IPS DF 4.7 (cell line): Measurements from ENCODE around the gene LAD1.

Source experiments
- DNase-seq: peaks from one replicate; pipeline ENCODE4 v3.0.0-alpha.2; 2013; ENCODE audit warnings: low spot score; ENCODE audit errors: extremely low read depth

The LAD1 gene

GRCh38 chr1:201394591-201394990 is 4.5 kb downstream of the LAD1 start:
- no peak for DNase-seq

- DNase-seq: no peak
Measured at GRCh38 chr1:201393076-201393475, 6.0 kb downstream of the LAD1 start.

- DNase-seq: no peak
Measured at GRCh38 chr1:201391651-201392511, 7.2 kb downstream of the LAD1 start.

GRCh38 chr1:201391225-201391624 is 7.9 kb downstream of the LAD1 start:
- DNase-seq: no peak

GRCh38 chr1:201389051-201389450 is 10.1 kb downstream of the LAD1 start:
- no peak for DNase-seq

- no peak for DNase-seq
Measured at GRCh38 chr1:201386208-201386607, 12.9 kb downstream of the LAD1 start.

- DNase-seq: peak; percentile 53
Measured at GRCh38 chr1:201385299-201385891, 13.7 kb downstream of the LAD1 start.

GRCh38 chr1:201384406-201384782 is 14.7 kb downstream of the LAD1 start:
- DNase-seq: no peak

- no peak for DNase-seq
Measured at GRCh38 chr1:201383647-201384405, 15.3 kb downstream of the LAD1 start.

- no peak for DNase-seq
Measured at GRCh38 chr1:201381130-201381529, 18.0 kb downstream of the LAD1 start.

GRCh38 chr1:201379733-201380242 is 19.3 kb downstream of the LAD1 start:
- DNase-seq: no peak

- DNase-seq: no peak
Measured at GRCh38 chr1:201378804-201379203, 20.3 kb downstream of the LAD1 start.

- DNase-seq: no peak
Measured at GRCh38 chr1:201377611-201378092, 21.5 kb downstream of the LAD1 start, which contains the start of gene TNNT2. Gene TNNT2, minus strand, starts transcription at chr1:201377680. Its CDS starts 4,426 bp downstream, at chr1:201373254.

GRCh38 chr1:201376464-201377374 is 22.4 kb downstream of the LAD1 start:
- peak; percentile 96 for DNase-seq

GRCh38 chr1:201376107-201376463 is 23.0 kb downstream of the LAD1 start:
- no peak for DNase-seq

GRCh38 chr1:201375169-201375568 is 24.0 kb downstream of the LAD1 start:
- no peak for DNase-seq

GRCh38 chr1:201374364-201374763 is 24.8 kb downstream of the LAD1 start:
- no peak for DNase-seq

GRCh38 chr1:201371792-201372191 is 27.3 kb downstream of the LAD1 start:
- DNase-seq: no peak

GRCh38 chr1:201371276-201371675 is 27.8 kb downstream of the LAD1 start:
- no peak for DNase-seq

GRCh38 chr1:201370500-201370899 is 28.6 kb downstream of the LAD1 start:
- no peak for DNase-seq

GRCh38 chr1:201369209-201369608 is 29.9 kb downstream of the LAD1 start:
- no peak for DNase-seq
